HCT116 (cell line): Measurements from ENCODE around the gene LDB2. TPM values are rescaled to one million over a fixed set of nuclear protein-coding genes. Genes with fewer than 3 reads are reported as not detected.

Experiments
- ATAC-seq: fragments of 200-7000 bp; cut with Tn5 transposase; 2 replicates; pipeline ENCODE4 v1.9.1; 2020; ENCODE audit warnings: mild to moderate bottlenecking, moderate library complexity
- BruUV-seq: library from RNA; stranded (reverse); fragments of 400-500 nt; replicated peaks from 2 replicates; lab custom pipeline; 2021; lab: Mats Ljungman, UMichigan
- CTCF ChIA-PET: fragments of 300-600 bp; sonication (Branson Sonifier 250); formaldehyde crosslinking; loops from one replicate; lab custom pipeline; 2021; ENCODE audit warnings: antibody characterized with exemption; lab: Charles Lee
- POLR2A ChIA-PET: fragments of 300-600, 350-600 bp; sonication (Branson Sonifier 250); formaldehyde crosslinking; loops from one replicate; lab custom pipeline; 2021; ENCODE audit warnings: antibody characterized with exemption; lab: Charles Lee
- RAD21 ChIA-PET, 2 experiments: fragments of 300-600 bp; sonication (Branson Sonifier 250); formaldehyde crosslinking; loops; one replicate each; lab custom pipeline; 2023; ENCODE audit warnings: low total read pairs in 2 of 2; ENCODE audit not compliant: uncharacterized antibody in 2 of 2, unreplicated experiment in 2 of 2, low non-redundant PET in 1 of 2; lab: Charles Lee
- DNase-seq: peaks from one replicate; pipeline ENCODE4 v3.0.0-alpha.2; 2010; ENCODE audit warnings: low read depth, low spot score
- H2AFZ ChIP-seq: fragments of 200-600 bp; shearing (Covaris generic), sonication (generic); 2 replicates; pipeline ENCODE4 v1.6.1; 2017; ENCODE audit warnings: low read depth, mixed run types, mixed read lengths, antibody characterized with exemption, low read length; ENCODE audit not compliant: poor library complexity, severe bottlenecking
- H3K27ac ChIP-seq: 2 replicates; pipeline ENCODE4 v1.5.1; 2012; ENCODE audit warnings: low read depth, low read length
- H3K27me3 ChIP-seq: fragments of 200-600 bp; sonication (generic); 2 replicates; pipeline ENCODE4 v1.6.1; 2016; ENCODE audit warnings: mixed run types, low read length, mixed read lengths; ENCODE audit not compliant: insufficient read depth
- H3K36me3 ChIP-seq, 2 experiments: fragments of 200-500 bp in 1 of 2; fragments of 200-600 bp in 1 of 2; sonication (Bioruptor generic) in 1 of 2; sonication (generic) in 1 of 2; 2 replicates each; pipeline versions ENCODE4 v1.5.1 to v1.6.1; 2014 to 2016; ENCODE audit warnings: low read length in 2 of 2, inconsistent platforms in 1 of 2, mixed read lengths in 1 of 2, mixed run types in 1 of 2; ENCODE audit not compliant: insufficient read depth in 2 of 2, control insufficient read depth in 1 of 2
- H3K4me1 ChIP-seq, 2 experiments: fragments of 200-600 bp in 1 of 2; sonication (generic) in 1 of 2; 2 replicates each; pipeline versions ENCODE4 v1.5.1 to v1.6.1; 2012 to 2017; ENCODE audit warnings: low read length in 2 of 2, inconsistent platforms in 1 of 2, mild to moderate bottlenecking in 1 of 2, mixed read lengths in 1 of 2, mixed run types in 1 of 2, moderate library complexity in 1 of 2; ENCODE audit not compliant: insufficient read depth in 2 of 2, control insufficient read depth in 1 of 2
- H3K4me2 ChIP-seq: fragments of 200-600 bp; sonication (generic); 2 replicates; pipeline ENCODE4 v1.6.1; 2017; ENCODE audit warnings: mixed run types, low read length, mixed read lengths
- H3K4me3 ChIP-seq, 2 experiments: fragments of 200-600 bp in 1 of 2; sonication (generic) in 1 of 2; replicated peaks in 1 of 2; 2 replicates each; pipeline ENCODE4 v1.5.1; 2011 to 2016; ENCODE audit warnings: low read length in 2 of 2, control low read depth in 1 of 2, low read depth in 1 of 2, mild to moderate bottlenecking in 1 of 2, mixed read lengths in 1 of 2, mixed run types in 1 of 2
- H3K79me2 ChIP-seq: fragments of 200-600 bp; sonication (generic); 2 replicates; pipeline ENCODE4 v1.6.1; 2017; ENCODE audit warnings: mild to moderate bottlenecking, mixed run types, low read length, moderate library complexity, mixed read lengths; ENCODE audit not compliant: insufficient read depth
- H3K9ac ChIP-seq: fragments of 200-600 bp; sonication (generic); 2 replicates; pipeline ENCODE4 v1.6.1; 2016; ENCODE audit warnings: low read length, mixed read lengths
- H3K9me2 ChIP-seq: fragments of 200-600 bp; sonication (generic), shearing (Covaris generic); 2 replicates; pipeline ENCODE4 v1.6.1; 2017; ENCODE audit warnings: mixed run types, mild to moderate bottlenecking, moderate library complexity; ENCODE audit not compliant: insufficient read depth
- H3K9me3 ChIP-seq, 2 experiments: fragments of 200-500 bp in 1 of 2; fragments of 200-600 bp in 1 of 2; sonication (Bioruptor generic) in 1 of 2; sonication (generic) in 1 of 2; 2 replicates each; pipeline ENCODE4 v1.6.1; 2014 to 2017; ENCODE audit warnings: low read length in 2 of 2, mixed read lengths in 2 of 2, inconsistent platforms in 1 of 2, low read depth in 1 of 2, mild to moderate bottlenecking in 1 of 2, mixed run types in 1 of 2, moderate library complexity in 1 of 2; ENCODE audit not compliant: control insufficient read depth in 1 of 2, insufficient read depth in 1 of 2
- H4K20me1 ChIP-seq: fragments of 200-600 bp; sonication (generic), shearing (Covaris generic); 2 replicates; pipeline ENCODE4 v1.6.1; 2017; ENCODE audit warnings: mixed run types, mild to moderate bottlenecking, moderate library complexity; ENCODE audit not compliant: insufficient read depth
- EGR1 ChIP-seq: IDR thresholded peaks from 2 replicates; pipeline ENCODE4 v1.6.1; 2012; ENCODE audit warnings: low read depth
- ELF1 ChIP-seq: IDR thresholded peaks from 2 replicates; pipeline ENCODE4 v1.6.1; 2012; ENCODE audit warnings: low read depth, borderline replicate concordance
- POLR2A ChIP-seq: IDR thresholded peaks from 2 replicates; pipeline ENCODE4 v1.7.0; 2011; ENCODE audit warnings: borderline replicate concordance; ENCODE audit not compliant: insufficient read depth, insufficient read length; ENCODE audit errors: extremely low read depth
- RAD21 ChIP-seq: IDR thresholded peaks from 2 replicates; pipeline ENCODE4 v1.6.1; 2012; ENCODE audit warnings: low read depth, mild to moderate bottlenecking
- YY1 ChIP-seq: IDR thresholded peaks from 2 replicates; pipeline ENCODE4 v1.6.1; 2011; ENCODE audit warnings: low read length, low read depth, moderate library complexity, mild to moderate bottlenecking; ENCODE audit not compliant: insufficient replicate concordance; ENCODE audit errors: extremely low read depth
- intact Hi-C: fragments of 100-400 bp; cut with micrococcal nuclease; formaldehyde crosslinking; loops from 2 replicates; pipeline ENCODE4 v1.10.0; 2022
- total RNA-seq: library from RNA; stranded (reverse); gene quantifications from one replicate; pipeline ENCODE4 v1.2.1, GENCODE V29; 2021; ENCODE audit not compliant: unreplicated experiment
- TF ChIP-seq, protein P1 (sequence below): IDR thresholded peaks from 2 replicates; pipeline ENCODE4 v1.6.1; 2012; ENCODE audit warnings: low read depth

Gene LDB2
- total RNA-seq, 1 experiment from 2014 or later: 0.12 TPM

DNA sequence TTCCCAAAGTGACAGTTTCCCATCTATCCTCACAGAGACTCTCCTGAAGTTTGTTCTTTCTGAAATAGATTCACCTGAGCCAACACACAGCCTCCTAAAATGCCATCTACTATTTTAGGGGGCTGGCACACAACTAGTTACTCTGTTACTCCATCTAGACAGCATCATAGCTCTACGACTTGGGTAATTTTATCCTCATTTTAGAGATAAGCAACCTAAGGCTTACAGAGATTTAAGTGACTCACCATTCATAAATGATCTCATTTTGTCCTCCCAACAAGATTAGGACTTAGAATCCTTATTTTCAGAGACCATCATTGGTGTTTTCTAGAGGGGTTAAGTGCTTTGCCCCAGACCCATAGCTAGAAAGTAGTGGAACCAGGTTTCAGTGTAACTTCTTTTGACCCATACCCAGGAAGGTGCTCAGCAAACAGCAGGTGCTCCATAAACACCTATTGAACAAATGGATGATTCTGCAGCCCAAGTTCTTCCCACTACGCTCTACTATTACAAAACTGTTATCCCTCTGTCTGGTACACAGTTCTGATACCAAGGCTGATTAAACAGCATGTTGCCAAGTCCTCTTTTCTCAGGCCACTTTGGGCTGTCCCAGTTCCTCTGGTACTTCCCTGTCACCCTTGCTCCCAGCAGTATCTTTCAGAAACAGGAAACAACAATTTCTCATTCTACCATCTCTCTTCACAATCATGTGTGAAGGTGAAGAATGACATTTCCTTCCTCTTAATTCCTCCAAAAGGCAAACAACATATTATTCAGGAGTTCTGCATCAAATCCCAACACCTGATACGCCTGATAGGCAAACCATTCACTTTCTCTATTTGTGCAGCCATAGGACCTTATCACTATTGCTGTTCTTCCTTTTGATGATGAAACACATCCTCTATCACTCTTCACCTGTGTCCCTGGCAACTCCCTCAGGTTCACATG is 367.5 kb downstream of the LDB2 start:
- no peaks in the 10 kb centered on the region for H4K20me1 ChIP-seq
- RAD21 ChIA-PET: no interaction called here
- no peak for ATAC-seq
- no peak overlapping the region for H3K4me3 ChIP-seq
- H3K9me3 ChIP-seq: no peaks in the 10 kb centered on the region
- no peaks in the 10 kb centered on the region for H3K36me3 ChIP-seq
- H3K4me1 ChIP-seq: no peaks in the 10 kb centered on the region
- no TSS peak for BruUV-seq
- CTCF ChIA-PET: no interaction called here
- no peaks in the 10 kb centered on the region for H3K9me2 ChIP-seq
- H3K4me2 ChIP-seq: no peak overlapping the region
- H3K27me3 ChIP-seq: peaks cover 2% of the 10 kb centered on the region; the same call in 1 of the 2 replicates
- intact Hi-C loops: no loop called here
- H2AFZ ChIP-seq: no peak overlapping the region
- H3K9ac ChIP-seq: no peak overlapping the region
- POLR2A ChIA-PET: no interaction called here
- DNase-seq: no peak
- no peaks in the 10 kb centered on the region for H3K79me2 ChIP-seq
- TF ChIP-seq ELF1: no peak
- no peak for TF ChIP-seq RAD21
- no peak for TF ChIP-seq YY1
- TF ChIP-seq POLR2A: no peak
- no peak for TF ChIP-seq EGR1
- TF ChIP-seq, protein P1, sequence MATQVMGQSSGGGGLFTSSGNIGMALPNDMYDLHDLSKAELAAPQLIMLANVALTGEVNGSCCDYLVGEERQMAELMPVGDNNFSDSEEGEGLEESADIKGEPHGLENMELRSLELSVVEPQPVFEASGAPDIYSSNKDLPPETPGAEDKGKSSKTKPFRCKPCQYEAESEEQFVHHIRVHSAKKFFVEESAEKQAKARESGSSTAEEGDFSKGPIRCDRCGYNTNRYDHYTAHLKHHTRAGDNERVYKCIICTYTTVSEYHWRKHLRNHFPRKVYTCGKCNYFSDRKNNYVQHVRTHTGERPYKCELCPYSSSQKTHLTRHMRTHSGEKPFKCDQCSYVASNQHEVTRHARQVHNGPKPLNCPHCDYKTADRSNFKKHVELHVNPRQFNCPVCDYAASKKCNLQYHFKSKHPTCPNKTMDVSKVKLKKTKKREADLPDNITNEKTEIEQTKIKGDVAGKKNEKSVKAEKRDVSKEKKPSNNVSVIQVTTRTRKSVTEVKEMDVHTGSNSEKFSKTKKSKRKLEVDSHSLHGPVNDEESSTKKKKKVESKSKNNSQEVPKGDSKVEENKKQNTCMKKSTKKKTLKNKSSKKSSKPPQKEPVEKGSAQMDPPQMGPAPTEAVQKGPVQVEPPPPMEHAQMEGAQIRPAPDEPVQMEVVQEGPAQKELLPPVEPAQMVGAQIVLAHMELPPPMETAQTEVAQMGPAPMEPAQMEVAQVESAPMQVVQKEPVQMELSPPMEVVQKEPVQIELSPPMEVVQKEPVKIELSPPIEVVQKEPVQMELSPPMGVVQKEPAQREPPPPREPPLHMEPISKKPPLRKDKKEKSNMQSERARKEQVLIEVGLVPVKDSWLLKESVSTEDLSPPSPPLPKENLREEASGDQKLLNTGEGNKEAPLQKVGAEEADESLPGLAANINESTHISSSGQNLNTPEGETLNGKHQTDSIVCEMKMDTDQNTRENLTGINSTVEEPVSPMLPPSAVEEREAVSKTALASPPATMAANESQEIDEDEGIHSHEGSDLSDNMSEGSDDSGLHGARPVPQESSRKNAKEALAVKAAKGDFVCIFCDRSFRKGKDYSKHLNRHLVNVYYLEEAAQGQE: no peak
- no peak overlapping the region for H3K27ac ChIP-seq
